H1 (cell line): ENCODE results near the gene TRPM1.

Experiments
- BCL11A ChIP-seq, 2 experiments: IDR thresholded peaks; one replicate each; pipeline ENCODE4 v1.6.1; 2011; ENCODE audit warnings: low read depth in 2 of 2, low read length in 2 of 2, mild to moderate bottlenecking in 2 of 2
- CBX5 ChIP-seq: fragments of 300-800, 300-1000 bp; sonication (generic); IDR thresholded peaks from 2 replicates; pipeline ENCODE4 v1.7.1; 2016; ENCODE audit warnings: antibody characterized with exemption, low read length, low read depth
- CEBPB ChIP-seq: IDR thresholded peaks from 2 replicates; pipeline ENCODE4 v1.6.1; 2012; ENCODE audit warnings: low read depth, low read length
- CREB1 ChIP-seq: IDR thresholded peaks from 2 replicates; pipeline ENCODE4 v1.6.1; 2012; ENCODE audit warnings: inconsistent platforms
- EZH2 ChIP-seq: fragments of 200-600 bp; sonication (generic); IDR thresholded peaks from 2 replicates; pipeline ENCODE4 v1.7.1; 2012; ENCODE audit warnings: low read depth, mild to moderate bottlenecking, moderate library complexity, low read length, inconsistent platforms; ENCODE audit not compliant: severe bottlenecking
- HDAC2 ChIP-seq, 2 experiments: fragments of 300-600 bp in 1 of 2; sonication (generic) in 1 of 2; IDR thresholded peaks; 2 replicates each; pipeline ENCODE4 v1.6.1; 2011 to 2012; ENCODE audit warnings: low read depth in 2 of 2, low read length in 2 of 2, mild to moderate bottlenecking in 2 of 2, moderate library complexity in 2 of 2, borderline replicate concordance in 1 of 2, inconsistent platforms in 1 of 2
- NRF1 ChIP-seq: IDR thresholded peaks from 2 replicates; pipeline ENCODE4 v1.6.1; 2011; ENCODE audit warnings: mild to moderate bottlenecking, low read depth, low read length, improper control_type of control experiment
- POLR2A ChIP-seq, 2 experiments: IDR thresholded peaks; 1 replicate in 1 of 2; 2 replicates in 1 of 2; pipeline ENCODE4 v1.6.1; 2011; ENCODE audit warnings: low read depth in 2 of 2, low read length in 2 of 2, mild to moderate bottlenecking in 2 of 2; ENCODE audit errors: control extremely low read depth in 1 of 2
- POLR2AphosphoS5 ChIP-seq: IDR thresholded peaks from 2 replicates; pipeline ENCODE4 v1.6.1; 2011; ENCODE audit warnings: low read depth, low read length
- SP1 ChIP-seq: IDR thresholded peaks from 2 replicates; pipeline ENCODE4 v1.6.1; 2011; ENCODE audit warnings: low read depth, low read length
- TF ChIP-seq, protein P1 (sequence below), 3 experiments: IDR thresholded peaks; 1 replicate in 2 of 3; 2 replicates in 1 of 3; pipeline versions ENCODE4 v1.5.1 to v1.6.1; 2011; ENCODE audit warnings: low read length in 3 of 3, mild to moderate bottlenecking in 3 of 3, inconsistent platforms in 2 of 3, low read depth in 1 of 3, moderate library complexity in 1 of 3; ENCODE audit not compliant: insufficient read depth in 1 of 3; ENCODE audit errors: control extremely low read depth in 1 of 3
- TF ChIP-seq, protein P2 (sequence below): IDR thresholded peaks from 2 replicates; pipeline ENCODE4 v1.6.1; 2011; ENCODE audit warnings: low read depth, mild to moderate bottlenecking, low read length; ENCODE audit not compliant: insufficient read depth

DNA sequence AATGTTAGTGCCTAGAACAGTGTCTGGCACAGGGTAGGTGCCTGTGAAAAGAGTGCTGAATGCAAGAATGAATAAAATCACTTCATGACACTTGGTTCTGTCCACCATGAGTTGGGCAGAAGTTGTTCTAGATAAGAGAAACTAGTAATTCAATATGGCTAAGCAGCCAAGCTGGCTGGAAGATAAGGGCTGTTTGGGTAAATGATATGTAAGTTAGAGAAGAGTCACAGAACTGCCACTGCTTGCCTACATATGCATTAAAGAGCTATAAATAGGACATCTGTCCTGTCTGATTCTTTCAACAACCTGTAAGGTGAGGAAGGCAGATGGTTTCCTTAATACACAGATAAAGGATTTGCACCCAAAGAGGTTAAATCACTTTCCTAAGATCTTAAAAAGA, 123.2 kb downstream of the TRPM1 start:
- TF ChIP-seq, protein P1, sequence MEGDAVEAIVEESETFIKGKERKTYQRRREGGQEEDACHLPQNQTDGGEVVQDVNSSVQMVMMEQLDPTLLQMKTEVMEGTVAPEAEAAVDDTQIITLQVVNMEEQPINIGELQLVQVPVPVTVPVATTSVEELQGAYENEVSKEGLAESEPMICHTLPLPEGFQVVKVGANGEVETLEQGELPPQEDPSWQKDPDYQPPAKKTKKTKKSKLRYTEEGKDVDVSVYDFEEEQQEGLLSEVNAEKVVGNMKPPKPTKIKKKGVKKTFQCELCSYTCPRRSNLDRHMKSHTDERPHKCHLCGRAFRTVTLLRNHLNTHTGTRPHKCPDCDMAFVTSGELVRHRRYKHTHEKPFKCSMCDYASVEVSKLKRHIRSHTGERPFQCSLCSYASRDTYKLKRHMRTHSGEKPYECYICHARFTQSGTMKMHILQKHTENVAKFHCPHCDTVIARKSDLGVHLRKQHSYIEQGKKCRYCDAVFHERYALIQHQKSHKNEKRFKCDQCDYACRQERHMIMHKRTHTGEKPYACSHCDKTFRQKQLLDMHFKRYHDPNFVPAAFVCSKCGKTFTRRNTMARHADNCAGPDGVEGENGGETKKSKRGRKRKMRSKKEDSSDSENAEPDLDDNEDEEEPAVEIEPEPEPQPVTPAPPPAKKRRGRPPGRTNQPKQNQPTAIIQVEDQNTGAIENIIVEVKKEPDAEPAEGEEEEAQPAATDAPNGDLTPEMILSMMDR (IDR thresholded peaks at IDR 0.05; ENCODE audit: control extremely low read depth in 1 of 3, insufficient read depth in 1 of 3, low read depth in 1 of 3, low read length in 3 of 3): no peak
- no peak for TF ChIP-seq CBX5
- TF ChIP-seq BCL11A (IDR thresholded peaks at IDR 0.05; ENCODE audit: low read depth in 2 of 2, low read length in 2 of 2): no peak
- no peak for TF ChIP-seq CEBPB
- TF ChIP-seq HDAC2 (IDR thresholded peaks at IDR 0.05; ENCODE audit: borderline replicate concordance in 1 of 2, low read depth in 2 of 2, low read length in 2 of 2): no peak
- no peak for TF ChIP-seq SP1
- no peak for TF ChIP-seq NRF1
- TF ChIP-seq, protein P2, sequence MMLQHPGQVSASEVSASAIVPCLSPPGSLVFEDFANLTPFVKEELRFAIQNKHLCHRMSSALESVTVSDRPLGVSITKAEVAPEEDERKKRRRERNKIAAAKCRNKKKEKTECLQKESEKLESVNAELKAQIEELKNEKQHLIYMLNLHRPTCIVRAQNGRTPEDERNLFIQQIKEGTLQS: no peak
- no peak for TF ChIP-seq EZH2
- no peak for TF ChIP-seq POLR2A (IDR thresholded peaks at IDR 0.05; ENCODE audit: control extremely low read depth in 1 of 2, low read depth in 2 of 2, low read length in 2 of 2)
- TF ChIP-seq CREB1: no peak
- no peak for TF ChIP-seq POLR2AphosphoS5
